HG03039 (cell line): Measurements from ENCODE around the gene RTN4R.
"Not testable (repeated sequence)": the region's sequence is repeated elsewhere in the genome, so short reads cannot be mapped to it uniquely, and the experiment has no call there.

Experiments
- ATAC-seq: cut with Tn5 transposase; IDR thresholded peaks from one replicate; pipeline ENCODE4 v1.9.1; 2021; ENCODE audit warnings: mild to moderate bottlenecking, moderate library complexity; ENCODE audit not compliant: unreplicated experiment

The RTN4R gene

DNA sequence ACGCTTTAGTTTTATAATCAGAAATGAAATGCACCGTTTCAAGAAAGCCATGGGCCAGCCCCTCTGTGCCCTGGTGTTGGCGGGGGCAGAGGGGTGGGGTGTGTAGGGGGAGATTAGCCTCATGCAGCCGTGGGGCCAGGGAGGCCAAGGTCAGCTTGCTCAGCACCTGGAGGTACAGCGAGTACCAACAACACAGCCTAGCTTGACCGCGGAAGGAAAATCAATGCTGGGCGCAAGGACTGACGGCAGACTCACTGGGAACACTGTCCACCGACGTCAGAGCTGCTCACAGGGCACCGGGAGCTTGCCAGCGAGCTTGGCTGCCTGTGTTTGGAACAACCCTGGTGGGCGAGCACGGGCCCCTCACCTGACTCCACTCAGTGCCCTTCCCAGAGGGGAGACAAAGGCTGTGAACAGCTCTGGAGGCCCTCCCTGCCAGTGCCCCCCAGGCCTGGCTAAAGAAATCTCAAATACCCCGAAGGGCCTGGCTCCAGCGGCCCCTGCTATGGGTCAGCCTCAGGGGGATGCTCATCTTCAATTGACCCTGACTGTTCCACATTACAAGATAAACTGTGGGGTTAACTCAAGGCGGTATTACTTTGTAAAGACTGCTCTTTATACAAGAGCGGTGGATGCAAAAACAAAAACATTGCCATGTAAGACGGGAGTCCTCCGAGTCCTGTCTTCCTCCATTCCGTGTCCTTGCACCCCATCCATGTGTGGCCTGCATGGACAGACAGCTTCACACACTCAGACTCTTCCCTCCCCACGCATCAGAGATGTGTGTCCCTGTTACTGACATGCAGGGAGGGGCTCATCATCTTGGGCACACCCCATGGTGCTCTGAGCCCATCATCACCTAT is 21.3 kb upstream of the RTN4R start:
- ATAC-seq: not testable (repeated sequence)

DNA sequence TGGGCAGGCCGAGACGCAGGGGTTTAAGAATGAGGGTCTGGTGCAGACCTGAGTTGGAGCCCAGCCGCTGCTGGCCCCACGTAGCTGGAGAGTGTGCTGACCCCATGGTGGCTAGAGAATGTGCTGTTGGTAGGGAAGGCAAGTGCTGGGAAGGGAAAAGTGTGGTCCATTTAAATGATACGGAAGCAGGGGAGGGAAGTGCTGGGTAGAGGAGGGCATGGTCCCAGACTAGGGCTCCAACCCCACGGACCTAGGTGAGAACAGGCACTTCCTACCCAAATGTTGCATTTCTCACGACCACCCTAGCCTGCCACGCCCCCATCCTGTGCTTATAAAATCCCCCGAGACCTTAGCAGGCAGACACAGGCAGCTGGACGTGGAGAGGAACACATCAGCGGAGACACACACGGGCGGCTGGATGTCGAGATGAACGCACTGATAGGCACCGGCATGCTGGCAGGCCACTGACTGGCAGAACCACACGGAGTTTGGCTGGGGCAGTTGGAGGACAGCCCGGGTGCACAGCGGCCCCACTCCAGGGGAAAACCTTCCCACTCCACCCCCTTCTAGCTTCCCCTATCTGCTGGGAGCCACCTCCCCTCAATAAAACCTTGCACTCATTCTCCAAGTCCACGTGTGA is 18.8 kb upstream of the RTN4R start:
- ATAC-seq: not testable (repeated sequence)

- not testable (repeated sequence) for ATAC-seq
These were observed 18.2 kb upstream of the RTN4R start for GRCh38 chr22:20286312-20286660.

- ATAC-seq: not testable (repeated sequence)
These were observed 17.6 kb upstream of the RTN4R start for GRCh38 chr22:20285473-20286311.

DNA sequence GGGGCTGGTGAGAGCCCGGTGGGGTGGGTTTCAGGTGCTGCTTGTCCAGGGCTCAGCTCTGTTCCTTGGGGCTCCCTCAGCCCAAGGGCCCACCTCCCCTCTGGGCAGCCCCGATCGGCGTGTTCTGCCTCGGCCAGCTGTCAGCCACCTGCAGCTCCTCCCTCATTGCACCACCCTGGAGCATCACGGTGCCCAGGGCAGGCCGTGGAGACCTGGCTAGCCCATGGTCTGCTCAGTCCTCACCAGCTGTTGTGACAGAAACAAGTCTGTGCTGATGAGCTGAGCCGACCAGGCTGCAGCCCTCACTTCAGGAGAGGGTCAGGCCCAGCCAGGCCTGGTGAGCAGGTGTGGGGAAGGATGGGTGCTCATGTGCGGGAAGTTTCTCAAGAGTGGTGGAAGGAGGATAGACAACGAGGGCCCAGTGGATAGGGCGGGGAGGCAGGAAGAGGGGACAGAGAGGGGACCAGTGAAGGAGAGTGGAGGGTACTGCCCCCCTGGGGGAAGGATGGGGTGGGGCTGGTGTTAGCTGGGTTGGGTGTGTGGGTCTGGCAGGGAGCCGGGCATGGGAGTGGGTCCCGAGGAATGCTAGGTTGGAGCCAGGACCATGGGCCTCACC is 16.5 kb upstream of the RTN4R start:
- ATAC-seq: no peak

GRCh38 chr22:20283674-20284066 is 15.6 kb upstream of the RTN4R start:
- ATAC-seq: no peak

GRCh38 chr22:20282901-20283673 is 15.0 kb upstream of the RTN4R start:
- ATAC-seq: no peak

- no peak for ATAC-seq
These were observed 13.8 kb upstream of the RTN4R start for GRCh38 chr22:20281891-20282290.

- ATAC-seq: not testable (repeated sequence)
These were observed 13.4 kb upstream of the RTN4R start for GRCh38 chr22:20281473-20281872.

GRCh38 chr22:20280866-20281265 is 12.7 kb upstream of the RTN4R start:
- no peak for ATAC-seq

DNA sequence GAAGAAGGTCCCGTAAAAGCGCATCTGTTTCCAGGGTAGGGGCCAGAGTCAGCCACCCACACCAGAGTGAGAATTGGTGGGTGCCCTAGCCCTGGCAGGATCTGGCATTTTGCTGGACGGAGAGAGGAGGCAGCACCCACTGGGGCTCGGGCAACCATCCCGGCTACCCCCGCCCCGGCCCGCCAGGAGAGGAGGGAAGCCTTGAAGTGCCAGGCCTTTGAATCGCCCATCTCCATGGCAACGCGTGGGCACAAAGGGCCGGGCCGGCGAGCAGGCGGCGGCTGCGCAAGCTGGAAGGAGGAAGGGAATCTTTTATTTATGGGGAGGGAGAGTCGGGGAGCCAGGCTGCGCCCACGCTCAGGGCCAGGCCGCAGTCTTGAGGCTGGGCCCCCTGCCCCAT is 12.0 kb upstream of the RTN4R start:
- ATAC-seq: not testable (repeated sequence)

- no peak for ATAC-seq
These were observed 11.6 kb upstream of the RTN4R start for GRCh38 chr22:20279662-20280134.

GRCh38 chr22:20278726-20279490 is 10.8 kb upstream of the RTN4R start:
- ATAC-seq: not testable (repeated sequence)

DNA sequence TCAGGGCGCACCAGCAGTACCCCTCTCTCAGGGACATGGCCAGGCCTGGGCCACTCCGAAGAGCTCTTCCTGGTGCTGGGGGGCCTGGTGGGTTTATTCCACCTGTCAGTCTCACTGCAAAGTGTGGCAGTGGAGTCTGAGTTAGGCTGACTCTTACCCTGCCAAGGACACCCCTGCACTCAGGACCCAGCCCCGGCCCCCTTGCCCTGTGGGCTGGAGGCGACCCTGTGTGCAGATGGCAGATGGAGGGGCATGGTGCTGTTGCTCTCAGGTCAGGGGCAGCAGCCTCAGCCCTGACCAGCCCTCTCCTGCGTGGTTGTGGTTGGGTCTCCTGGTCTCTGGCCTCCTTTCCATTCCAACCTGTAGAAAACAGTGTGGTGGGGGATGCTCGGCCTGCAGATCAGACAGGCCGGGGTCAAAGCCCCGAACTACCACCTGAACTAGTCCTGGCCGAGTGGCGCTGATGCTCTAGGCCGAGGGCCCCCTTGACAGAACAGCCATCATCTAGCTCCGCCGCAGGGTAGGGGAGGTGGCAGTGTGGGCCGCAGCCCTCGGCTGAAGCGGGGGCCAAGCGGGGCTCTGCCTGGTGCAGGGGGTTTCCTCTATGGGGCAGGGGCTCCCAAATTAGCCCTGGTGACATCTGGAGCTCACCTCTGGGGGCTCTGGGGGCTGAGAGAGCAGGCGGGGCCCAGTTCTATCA is 10.0 kb upstream of the RTN4R start:
- not testable (repeated sequence) for ATAC-seq

GRCh38 chr22:20276468-20276867 is 8.3 kb upstream of the RTN4R start:
- ATAC-seq: no peak

- no peak for ATAC-seq
These were observed 7.7 kb upstream of the RTN4R start for GRCh38 chr22:20275836-20276235.

DNA sequence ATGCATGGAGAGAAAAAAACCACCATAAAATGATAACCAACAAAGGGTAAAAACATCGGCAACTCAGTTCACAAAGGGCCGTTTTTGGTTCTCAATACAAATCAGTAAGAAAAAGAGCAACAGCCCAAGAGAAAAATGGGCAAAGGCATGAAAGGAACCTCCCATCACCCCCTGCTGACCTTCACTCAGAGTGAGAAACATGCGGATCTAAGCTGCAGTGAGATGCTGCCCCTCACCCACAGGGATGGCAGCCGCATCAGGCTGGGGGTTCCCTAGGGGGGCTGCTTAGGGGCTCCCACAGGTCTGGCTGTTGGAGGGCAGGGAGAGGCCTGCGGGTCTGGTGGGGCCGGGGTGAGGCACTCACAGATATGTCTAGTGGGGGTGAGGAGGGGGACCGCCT is 7.2 kb upstream of the RTN4R start:
- ATAC-seq: not testable (repeated sequence)

GRCh38 chr22:20274374-20274773 is 6.3 kb upstream of the RTN4R start:
- ATAC-seq: not testable (repeated sequence)

- ATAC-seq: no peak
These were observed 5.7 kb upstream of the RTN4R start for GRCh38 chr22:20273758-20274181.
